ENCODE data around the gene NBEAL2.

NBEAL2 gene

DNA sequence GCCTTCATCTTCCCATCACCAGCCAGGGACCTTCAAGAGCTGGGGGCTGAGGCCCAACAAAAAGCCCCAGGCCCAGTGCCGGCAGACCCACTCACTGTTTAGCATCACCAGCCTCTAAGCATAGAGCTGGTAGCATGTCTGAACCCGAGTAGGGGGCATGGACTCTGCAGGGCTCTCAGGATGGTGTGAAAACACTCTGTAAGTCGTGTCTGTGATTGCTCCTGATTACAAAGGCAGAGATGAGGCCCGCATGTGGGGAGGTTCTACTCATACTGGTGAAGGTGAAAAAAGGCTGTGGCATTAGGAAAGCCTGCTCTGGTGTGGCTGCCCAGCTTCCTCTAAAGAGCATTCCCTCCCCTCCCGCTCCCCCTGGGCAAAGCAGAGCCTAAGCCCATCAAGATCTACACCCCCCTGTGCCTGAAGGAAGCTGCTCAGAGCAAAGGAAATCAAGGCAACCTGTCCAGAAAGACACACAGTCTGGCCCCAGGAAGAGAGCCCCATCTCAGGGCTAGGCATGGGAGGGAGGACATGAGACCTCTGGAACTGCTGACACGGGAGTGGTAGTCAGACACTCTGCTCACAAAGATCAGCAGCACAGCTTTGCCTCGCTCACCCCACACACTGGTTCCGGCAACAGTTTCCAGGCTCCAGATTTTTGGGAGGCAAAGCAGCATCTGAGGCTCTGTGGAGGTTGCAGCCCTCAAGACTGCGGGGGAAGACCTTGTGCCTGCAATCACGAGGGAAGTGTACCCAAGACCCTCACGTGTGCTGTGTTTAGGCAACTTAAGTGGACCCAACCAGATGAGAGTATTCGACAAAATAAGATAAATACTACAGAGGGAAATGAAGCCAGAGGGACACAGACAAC lies 39.7 kb upstream of the NBEAL2 start:
- ATAC-seq = no peak
- peak overlapping the region; percentile 84 to 92 for H3K27ac Mint-ChIP-seq
- no peaks in the 10 kb centered on the region for H3K9me3 Mint-ChIP-seq
- no peak overlapping the region for H3K4me3 Mint-ChIP-seq
- peaks cover 74% of the 10 kb centered on the region for H3K4me1 Mint-ChIP-seq
- no peak for DNase-seq
- no peaks in the 10 kb centered on the region for H3K27me3 Mint-ChIP-seq

DNA sequence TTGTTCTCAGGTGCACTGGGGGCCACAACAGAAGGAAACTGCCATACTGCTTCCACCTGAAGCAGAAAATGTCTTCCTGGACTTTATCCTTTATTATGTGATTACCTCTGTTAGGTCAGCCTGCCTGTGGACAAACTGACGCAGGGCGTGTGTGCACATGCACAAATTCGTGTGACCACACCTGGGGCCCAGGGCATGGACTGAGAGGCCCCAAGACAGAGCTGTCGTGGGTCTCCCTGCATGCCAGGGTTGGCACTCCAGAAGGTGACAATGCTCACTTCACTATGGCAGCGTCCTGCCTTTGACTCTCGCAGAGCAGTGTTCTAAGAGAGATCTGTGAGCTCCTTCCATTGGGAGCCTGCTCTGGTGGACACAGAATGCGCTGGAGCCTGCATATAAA lies 37.4 kb upstream of the NBEAL2 start:
- DNase-seq = no peak
- Mint-ChIP-seq H3K4me1 (peaks cover 76% of the 10 kb centered on the region), H3K4me3 (no peak overlapping the region), H3K9me3 (no peaks in the 10 kb centered on the region), H3K27ac (no peak overlapping the region), H3K27me3 (no peaks in the 10 kb centered on the region)
- ATAC-seq = no peak

GRCh38 chr3:46942481-46943236 lies 36.8 kb upstream of the NBEAL2 start:
- peak overlapping the region; percentile 31 to 73 for H3K27ac Mint-ChIP-seq
- H3K4me3 Mint-ChIP-seq = no peak overlapping the region
- ATAC-seq = no peak
- peaks cover 79% of the 10 kb centered on the region for H3K4me1 Mint-ChIP-seq
- no peak for DNase-seq
- H3K9me3 Mint-ChIP-seq = no peaks in the 10 kb centered on the region
- H3K27me3 Mint-ChIP-seq = no peaks in the 10 kb centered on the region

DNA sequence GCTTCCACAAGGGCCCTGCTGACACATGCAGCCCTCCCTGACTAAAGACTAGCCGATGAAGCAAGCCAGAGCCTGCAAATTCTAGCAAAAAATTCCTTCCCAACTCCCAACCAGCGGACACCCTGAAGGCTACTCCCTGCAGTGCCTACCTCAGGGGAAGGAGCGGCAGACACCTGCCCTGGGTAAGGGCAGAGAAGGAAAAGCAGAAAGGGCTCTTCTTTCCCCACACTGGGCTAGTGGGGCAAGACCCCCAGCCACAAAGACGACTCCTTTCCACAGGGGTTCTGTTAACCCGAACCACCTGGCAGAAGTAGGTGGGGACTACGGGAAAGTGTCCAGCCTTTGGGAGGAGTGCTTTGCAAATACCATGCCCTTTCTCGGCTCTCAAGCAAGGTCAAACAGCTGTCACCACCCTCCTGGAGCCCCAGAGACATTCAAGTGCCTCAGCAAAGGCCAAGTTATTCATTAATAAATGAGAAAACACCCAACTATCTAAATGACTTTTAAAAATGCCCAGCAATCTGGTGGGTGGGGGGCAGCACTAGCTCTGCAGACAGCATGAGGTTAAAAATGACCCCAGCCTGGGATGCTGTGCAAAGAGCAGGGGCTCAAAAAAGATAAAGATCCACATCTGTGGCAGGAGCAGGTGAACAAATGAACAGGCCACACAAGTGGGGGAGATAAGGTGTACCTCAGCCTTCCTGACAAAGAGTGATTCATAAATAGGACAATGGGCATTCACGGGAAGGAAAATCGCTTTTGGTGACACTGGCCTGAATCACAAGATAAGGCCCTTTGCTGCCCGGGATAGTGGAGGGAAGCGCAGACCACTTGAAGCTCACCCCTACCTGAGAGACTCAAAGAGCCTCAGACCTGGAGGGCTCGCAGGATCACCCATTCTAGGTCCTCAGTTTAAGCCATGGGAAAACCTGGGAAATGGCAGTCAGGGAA lies 36.0 kb upstream of the NBEAL2 start:
- no peaks in the 10 kb centered on the region for H3K9me3 Mint-ChIP-seq

GRCh38 chr3:46944191-46944590 lies 35.3 kb upstream of the NBEAL2 start:
- peak overlapping the region in 1 of 2 donors; percentile 89 for H3K27ac Mint-ChIP-seq

More for the DNA sequence above, 36.0 kb upstream of the NBEAL2 start:
- Mint-ChIP-seq H3K4me1 (peaks cover 83% of the 10 kb centered on the region), H3K27me3 (no peaks in the 10 kb centered on the region), H3K4me3 (no peak overlapping the region), H3K27ac (peak overlapping the region in 1 of 2 donors; percentile 29)
- ATAC-seq (no peak), DNase-seq (no peak)

GRCh38 chr3:46946416-46946815 lies 33.0 kb upstream of the NBEAL2 start:
- Mint-ChIP-seq H3K27ac (peak overlapping the region in 1 of 2 donors; percentile 75), H3K27me3 (no peaks in the 10 kb centered on the region), H3K4me3 (no peak overlapping the region), H3K4me1 (peaks cover 91% of the 10 kb centered on the region), H3K9me3 (no peaks in the 10 kb centered on the region)
- ATAC-seq (no peak), DNase-seq (no peak)

More at GRCh38 chr3:46944191-46944590, 35.3 kb upstream of the NBEAL2 start:
- ATAC-seq = no peak
- Mint-ChIP-seq H3K27me3 (no peaks in the 10 kb centered on the region), H3K4me3 (no peak overlapping the region), H3K4me1 (peaks cover 85% of the 10 kb centered on the region), H3K9me3 (no peaks in the 10 kb centered on the region)
- no peak for DNase-seq

- Mint-ChIP-seq H3K27ac (peak overlapping the region in 1 of 2 donors; percentile 93), H3K4me1 (peaks cover 94% of the 10 kb centered on the region), H3K9me3 (no peaks in the 10 kb centered on the region), H3K27me3 (no peaks in the 10 kb centered on the region), H3K4me3 (peak overlapping the region; percentile 54 to 76)
- ATAC-seq = peak; percentile 72
- peak; percentile 38 to 64 for DNase-seq
Observed at GRCh38 chr3:46946856-46947545, 32.5 kb upstream of the NBEAL2 start.

DNA sequence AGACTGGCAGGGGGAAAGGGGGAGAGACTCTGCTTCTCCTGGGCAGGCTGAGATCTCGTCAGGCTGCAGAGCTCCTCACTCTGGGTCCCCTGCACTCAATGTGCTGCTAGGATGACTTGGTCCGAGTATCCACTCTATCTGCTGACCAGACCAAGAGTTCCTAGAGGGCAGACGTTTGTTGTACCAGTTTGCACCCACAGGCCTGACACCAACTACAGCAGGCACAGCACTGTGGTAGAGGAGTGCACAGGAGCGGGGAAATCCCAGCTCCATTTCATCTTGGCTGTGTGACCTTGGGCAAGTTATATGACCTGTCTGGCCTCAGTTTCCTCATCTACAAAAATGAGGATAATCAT lies 31.9 kb upstream of the NBEAL2 start:
- Mint-ChIP-seq H3K4me1 (peaks cover 94% of the 10 kb centered on the region), H3K4me3 (peak overlapping the region; percentile 54 to 76), H3K27ac (peak overlapping the region; percentile 93 to 96), H3K27me3 (no peaks in the 10 kb centered on the region), H3K9me3 (no peaks in the 10 kb centered on the region)
- ATAC-seq (no peak), DNase-seq (no peak)

- no peaks in the 10 kb centered on the region for H3K9me3 Mint-ChIP-seq
- peak overlapping the region; percentile 73 to 96 for H3K27ac Mint-ChIP-seq
- no peaks in the 10 kb centered on the region for H3K27me3 Mint-ChIP-seq
- peak; percentile 37 to 68 for DNase-seq
- H3K4me1 Mint-ChIP-seq = peaks cover 96% of the 10 kb centered on the region
- H3K4me3 Mint-ChIP-seq = peak overlapping the region; percentile 54 to 76
- ATAC-seq = peak; percentile 85
Observed at GRCh38 chr3:46947981-46948791, 31.3 kb upstream of the NBEAL2 start.

GRCh38 chr3:46948830-46949671 lies 30.4 kb upstream of the NBEAL2 start:
- ATAC-seq = peak; percentile 31
- no peaks in the 10 kb centered on the region for H3K27me3 Mint-ChIP-seq
- H3K9me3 Mint-ChIP-seq = no peaks in the 10 kb centered on the region
- peak in 1 of 2 donors; percentile 34 for DNase-seq
- H3K4me3 Mint-ChIP-seq = peak overlapping the region; percentile 54 to 76
- peak overlapping the region; percentile 73 to 77 for H3K27ac Mint-ChIP-seq
- H3K4me1 Mint-ChIP-seq = peaks cover 97% of the 10 kb centered on the region

DNA sequence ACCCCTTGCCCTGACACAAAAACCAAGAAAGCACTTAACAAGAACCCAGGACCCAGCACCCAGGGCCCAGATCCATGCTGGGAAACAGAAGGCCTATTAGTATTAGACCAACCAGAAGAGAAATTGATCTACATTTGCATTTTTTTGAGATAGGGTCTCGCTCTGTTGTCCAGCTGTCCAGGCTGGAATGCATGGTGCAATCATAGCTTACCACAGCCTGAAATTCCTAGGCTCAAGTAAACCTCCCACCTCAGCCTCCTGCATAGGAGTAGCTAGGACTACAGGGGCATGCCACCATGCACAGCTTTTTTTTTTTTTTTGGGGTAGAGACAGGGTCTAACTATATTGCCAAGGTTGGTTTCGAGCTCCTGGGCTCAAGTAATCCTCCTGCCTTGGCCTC lies 29.3 kb upstream of the NBEAL2 start:
- Mint-ChIP-seq H3K4me1 (peaks cover 97% of the 10 kb centered on the region), H3K27ac (peak overlapping the region; percentile 34 to 75), H3K27me3 (no peaks in the 10 kb centered on the region), H3K4me3 (peak overlapping the region; percentile 31 to 44), H3K9me3 (no peaks in the 10 kb centered on the region)
- ATAC-seq (no peak), DNase-seq (no peak)

DNA sequence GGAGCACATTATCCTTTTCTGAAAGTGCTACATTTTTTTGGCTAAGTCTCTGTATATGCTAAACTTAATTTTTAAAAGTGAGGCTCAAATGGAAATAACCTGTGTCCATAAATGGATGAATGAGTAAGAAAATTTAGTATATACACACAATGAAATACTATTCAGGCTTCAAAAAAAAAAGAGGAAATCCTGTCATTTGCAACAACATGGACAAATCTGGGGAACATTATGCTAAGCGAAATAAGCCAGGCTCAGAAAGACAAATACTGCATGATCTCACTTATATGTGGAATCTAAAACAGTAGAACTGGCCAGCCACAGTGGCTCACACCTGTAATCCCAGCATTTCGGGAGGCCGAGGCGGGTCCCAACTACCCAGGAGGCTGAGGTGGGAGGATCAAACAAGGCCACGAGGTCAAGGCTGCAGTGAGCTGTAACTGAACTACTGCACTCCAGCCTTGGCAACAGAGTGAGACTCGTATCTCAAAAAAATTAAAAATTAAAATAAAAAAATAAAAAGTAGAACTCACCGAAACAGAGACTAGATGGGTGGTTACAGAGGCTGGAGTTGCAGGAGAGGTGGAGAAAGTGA lies 28.7 kb upstream of the NBEAL2 start:
- no peak overlapping the region for H3K4me3 Mint-ChIP-seq
- H3K4me1 Mint-ChIP-seq = peaks cover 97% of the 10 kb centered on the region
- H3K27me3 Mint-ChIP-seq = no peaks in the 10 kb centered on the region
- no peak for ATAC-seq
- H3K9me3 Mint-ChIP-seq = no peaks in the 10 kb centered on the region
- H3K27ac Mint-ChIP-seq = no peak overlapping the region
- no peak for DNase-seq

DNA sequence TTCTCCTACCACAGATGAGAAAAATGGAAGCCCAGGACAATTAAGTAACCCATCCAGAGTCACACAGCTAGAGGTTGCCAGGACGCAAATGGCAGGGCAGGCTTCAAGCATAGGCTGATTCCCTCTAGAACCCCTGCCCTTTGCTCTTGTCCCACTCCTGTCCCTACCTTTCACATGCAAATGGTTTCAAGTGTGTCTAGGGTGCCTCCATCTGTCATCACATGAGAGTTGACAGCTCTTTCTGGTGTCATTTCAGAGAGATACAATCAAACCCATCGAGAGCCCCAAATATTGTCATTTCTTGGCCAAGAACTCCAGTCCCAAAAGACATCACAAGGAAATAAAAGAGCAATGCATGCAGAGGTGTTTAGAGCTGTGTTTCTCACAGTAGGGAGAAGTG lies 26.7 kb upstream of the NBEAL2 start:
- Mint-ChIP-seq H3K4me1 (peaks cover 97% of the 10 kb centered on the region), H3K27me3 (no peaks in the 10 kb centered on the region), H3K9me3 (no peaks in the 10 kb centered on the region), H3K4me3 (peak overlapping the region; percentile 79 to 83), H3K27ac (no peak overlapping the region)
- ATAC-seq = no peak
- DNase-seq = no peak
